Neuron (in vitro differentiated cells): ENCODE results near the gene RASAL2.

Experiments used
- H2AFZ ChIP-seq: one replicate; pipeline ENCODE4 v1.6.1; 2013; ENCODE audit warnings: low read depth, mild to moderate bottlenecking, inconsistent platforms, low read length, moderate library complexity
- H3K27me3 ChIP-seq: one replicate; pipeline ENCODE4 v1.6.1; 2013; ENCODE audit warnings: low read length; ENCODE audit not compliant: insufficient read depth
- H3K36me3 ChIP-seq: one replicate; pipeline ENCODE4 v1.6.1; 2013; ENCODE audit warnings: low read length; ENCODE audit not compliant: insufficient read depth
- H3K4me1 ChIP-seq: one replicate; pipeline ENCODE4 v1.6.1; 2013; ENCODE audit warnings: low read length; ENCODE audit not compliant: insufficient read depth
- H3K4me3 ChIP-seq: 2 replicates; pipeline ENCODE4 v1.5.1; 2013; ENCODE audit warnings: mild to moderate bottlenecking, low read length, moderate library complexity
- H3K9me3 ChIP-seq: one replicate; pipeline ENCODE4 v1.6.1; 2013; ENCODE audit warnings: low read length

Gene RASAL2

GRCh38 chr1:178518894-178519293, 425.0 kb downstream of the RASAL2 start:
- H3K36me3 ChIP-seq, result no peaks in the 10 kb centered on the region
- no peaks in the 10 kb centered on the region for H3K27me3 ChIP-seq
- H3K9me3 ChIP-seq, result no peaks in the 10 kb centered on the region

GRCh38 chr1:178520803-178521202, 426.9 kb downstream of the RASAL2 start:
- H3K4me3 ChIP-seq, result no peak overlapping the region
- no peak overlapping the region for H2AFZ ChIP-seq
- H3K4me1 ChIP-seq, result no peaks in the 10 kb centered on the region
- no peaks in the 10 kb centered on the region for H3K27me3 ChIP-seq
- H3K9me3 ChIP-seq, result no peaks in the 10 kb centered on the region
- no peaks in the 10 kb centered on the region for H3K36me3 ChIP-seq

More at GRCh38 chr1:178518894-178519293, 425.0 kb downstream of the RASAL2 start:
- H3K4me1 ChIP-seq, result no peaks in the 10 kb centered on the region
- H3K4me3 ChIP-seq, result no peak overlapping the region
- H2AFZ ChIP-seq, result no peak overlapping the region

- H3K27me3 ChIP-seq, result no peaks in the 10 kb centered on the region
- no peaks in the 10 kb centered on the region for H3K4me1 ChIP-seq
- no peaks in the 10 kb centered on the region for H3K36me3 ChIP-seq
- no peak overlapping the region for H3K4me3 ChIP-seq
- no peak overlapping the region for H2AFZ ChIP-seq
- H3K9me3 ChIP-seq, result no peaks in the 10 kb centered on the region
Observed at GRCh38 chr1:178521241-178521640, 427.3 kb downstream of the RASAL2 start.

DNA sequence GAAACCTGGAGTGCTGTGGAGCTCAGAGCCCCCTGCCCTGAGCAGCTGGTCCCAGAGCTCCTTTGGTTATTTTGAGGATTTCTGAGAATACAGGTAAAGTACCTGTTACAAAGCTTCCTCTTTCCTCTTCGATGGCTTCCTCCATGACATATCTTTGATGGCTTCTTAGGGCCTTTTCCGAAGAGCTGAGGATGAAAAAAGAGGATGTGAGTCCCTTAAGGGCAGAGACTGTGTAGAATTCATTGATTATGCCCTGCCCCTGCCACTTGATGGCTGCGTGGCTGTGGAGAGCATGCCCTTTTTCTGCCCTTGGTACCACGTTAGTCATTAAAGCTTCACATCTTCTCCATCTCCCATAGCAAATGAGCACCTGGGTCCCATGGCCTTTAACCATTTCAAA, 433.2 kb downstream of the RASAL2 start:
- Histone ChIP-seq H2AFZ (no peak overlapping the region), H3K27me3 (peaks cover 6% of the 10 kb centered on the region), H3K36me3 (no peaks in the 10 kb centered on the region), H3K4me1 (peaks cover 3% of the 10 kb centered on the region), H3K9me3 (peaks cover 2% of the 10 kb centered on the region), H3K4me3 (no peak overlapping the region)

DNA sequence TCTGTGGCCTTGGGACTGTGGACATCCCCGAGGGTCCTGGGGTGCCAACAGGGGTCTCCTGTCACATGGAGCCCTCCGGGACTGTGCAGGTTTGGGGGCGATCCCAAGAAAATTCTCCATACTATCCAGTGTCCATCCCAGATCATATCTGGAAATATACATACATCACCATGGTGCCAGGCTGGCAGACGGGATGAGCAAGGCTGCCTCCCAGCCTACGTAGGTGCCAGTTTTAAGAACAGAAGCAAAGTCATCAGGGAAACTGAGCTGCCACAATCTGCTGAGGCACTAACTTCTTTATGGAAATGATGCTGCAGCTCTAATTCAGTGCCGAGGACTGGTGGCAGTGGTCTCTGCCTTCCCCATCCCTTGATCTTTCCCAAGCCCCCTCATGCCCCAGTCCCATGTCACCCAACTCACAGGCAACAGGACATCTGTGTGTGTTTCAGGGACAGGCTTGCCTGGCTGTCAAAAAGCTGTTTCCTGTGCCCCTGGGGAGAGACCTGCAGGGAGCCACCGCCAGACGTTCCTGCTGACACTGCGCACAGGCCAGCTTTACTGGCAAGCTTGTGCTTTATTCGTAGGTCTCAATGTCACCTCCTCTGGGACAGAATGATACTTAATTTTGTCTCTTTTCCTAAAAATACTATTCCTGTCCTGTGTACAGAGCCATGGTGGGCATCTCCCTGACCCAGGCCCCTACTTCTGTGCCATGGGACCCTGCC, 434.5 kb downstream of the RASAL2 start:
- no peak overlapping the region for H2AFZ ChIP-seq

GRCh38 chr1:178528953-178529335, 435.0 kb downstream of the RASAL2 start:
- Histone ChIP-seq H3K36me3 (no peaks in the 10 kb centered on the region), H3K27me3 (peaks cover 6% of the 10 kb centered on the region), H3K9me3 (peaks cover 2% of the 10 kb centered on the region), H3K4me1 (peaks cover 3% of the 10 kb centered on the region), H3K4me3 (no peak overlapping the region), H2AFZ (no peak overlapping the region)

More for the DNA sequence above, 434.5 kb downstream of the RASAL2 start:
- Histone ChIP-seq H3K27me3 (peaks cover 6% of the 10 kb centered on the region), H3K4me3 (no peak overlapping the region), H3K9me3 (peaks cover 2% of the 10 kb centered on the region), H3K36me3 (no peaks in the 10 kb centered on the region), H3K4me1 (peaks cover 3% of the 10 kb centered on the region)

- H3K36me3 ChIP-seq, result no peaks in the 10 kb centered on the region
- H2AFZ ChIP-seq, result no peak overlapping the region
- H3K4me3 ChIP-seq, result no peak overlapping the region
- H3K4me1 ChIP-seq, result peaks cover 3% of the 10 kb centered on the region
- H3K27me3 ChIP-seq, result peaks cover 6% of the 10 kb centered on the region
- peaks cover 2% of the 10 kb centered on the region for H3K9me3 ChIP-seq
Observed at GRCh38 chr1:178529364-178530036, 435.6 kb downstream of the RASAL2 start.

GRCh38 chr1:178530037-178530402, 436.1 kb downstream of the RASAL2 start:
- Histone ChIP-seq H2AFZ (no peak overlapping the region), H3K9me3 (peaks cover 2% of the 10 kb centered on the region), H3K36me3 (no peaks in the 10 kb centered on the region), H3K4me1 (peaks cover 3% of the 10 kb centered on the region), H3K27me3 (peaks cover 6% of the 10 kb centered on the region), H3K4me3 (no peak overlapping the region)

DNA sequence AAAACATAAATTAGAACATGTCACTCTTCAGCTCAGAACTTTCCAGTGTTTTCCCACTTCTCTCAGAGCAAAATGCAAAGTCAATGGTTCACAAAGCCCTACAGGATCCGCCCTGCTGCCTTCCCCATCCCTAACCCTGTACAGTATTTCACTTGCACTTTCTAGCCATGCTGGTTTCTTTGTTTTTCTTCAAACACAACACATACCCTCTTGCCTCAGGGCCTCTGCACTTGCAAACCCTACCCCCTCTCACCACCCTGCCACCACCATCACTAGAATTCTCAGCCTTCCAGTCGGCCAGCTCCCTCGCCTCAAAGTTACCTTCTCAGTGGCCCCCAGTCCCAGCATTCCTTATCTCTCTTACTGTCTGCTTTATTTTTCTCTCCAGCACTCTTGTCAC, 436.6 kb downstream of the RASAL2 start:
- H2AFZ ChIP-seq, result no peak overlapping the region
- peaks cover 6% of the 10 kb centered on the region for H3K27me3 ChIP-seq
- no peaks in the 10 kb centered on the region for H3K36me3 ChIP-seq
- peaks cover 2% of the 10 kb centered on the region for H3K9me3 ChIP-seq
- H3K4me1 ChIP-seq, result peaks cover 3% of the 10 kb centered on the region
- no peak overlapping the region for H3K4me3 ChIP-seq

DNA sequence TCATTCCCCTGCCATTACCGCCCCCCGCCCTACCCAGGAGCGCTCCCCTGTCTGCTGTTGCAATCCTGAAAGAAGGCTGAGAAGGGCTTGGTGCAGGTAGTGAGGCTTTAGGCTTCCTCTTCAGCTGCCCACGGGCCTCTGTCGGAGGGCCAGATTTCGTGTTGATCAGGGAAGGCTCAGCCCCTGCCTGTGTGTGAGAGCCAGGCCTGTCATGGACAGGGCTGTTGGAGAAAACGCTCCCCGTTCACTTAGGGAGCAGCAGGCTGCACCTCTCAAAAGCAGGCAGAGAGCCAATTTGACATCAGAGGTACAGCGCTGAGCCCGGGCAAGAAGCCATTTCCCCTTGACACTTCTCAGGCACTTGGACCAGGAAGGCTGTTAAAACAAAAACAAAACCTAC, 438.0 kb downstream of the RASAL2 start:
- Histone ChIP-seq H3K9me3 (no peaks in the 10 kb centered on the region), H3K4me1 (peaks cover 4% of the 10 kb centered on the region), H3K36me3 (no peaks in the 10 kb centered on the region), H2AFZ (peak overlapping the region; percentile 50), H3K4me3 (no peak overlapping the region), H3K27me3 (peaks cover 6% of the 10 kb centered on the region)

DNA sequence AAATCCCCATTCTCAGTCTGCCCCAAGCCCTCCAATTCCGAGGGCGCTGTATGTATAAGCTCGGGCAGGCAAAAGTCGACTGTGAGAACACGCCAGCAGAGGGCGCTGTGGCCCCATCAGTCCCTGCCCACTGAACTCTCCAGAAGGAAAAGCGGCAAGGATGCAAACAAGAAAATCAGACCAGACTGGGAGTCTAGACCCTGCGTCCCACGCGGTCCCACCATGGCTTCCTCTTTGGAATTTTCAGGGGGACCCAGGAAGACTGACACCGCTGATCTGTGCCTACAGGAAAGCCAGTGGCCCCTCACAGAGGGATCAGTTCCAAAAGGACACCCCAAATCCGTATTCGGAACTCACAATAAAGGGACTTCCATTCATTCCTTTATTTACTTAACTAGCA, 438.5 kb downstream of the RASAL2 start:
- Histone ChIP-seq H3K27me3 (peaks cover 3% of the 10 kb centered on the region), H3K4me1 (peaks cover 7% of the 10 kb centered on the region), H3K36me3 (no peaks in the 10 kb centered on the region), H2AFZ (peak overlapping the region; percentile 50), H3K9me3 (no peaks in the 10 kb centered on the region), H3K4me3 (no peak overlapping the region)

DNA sequence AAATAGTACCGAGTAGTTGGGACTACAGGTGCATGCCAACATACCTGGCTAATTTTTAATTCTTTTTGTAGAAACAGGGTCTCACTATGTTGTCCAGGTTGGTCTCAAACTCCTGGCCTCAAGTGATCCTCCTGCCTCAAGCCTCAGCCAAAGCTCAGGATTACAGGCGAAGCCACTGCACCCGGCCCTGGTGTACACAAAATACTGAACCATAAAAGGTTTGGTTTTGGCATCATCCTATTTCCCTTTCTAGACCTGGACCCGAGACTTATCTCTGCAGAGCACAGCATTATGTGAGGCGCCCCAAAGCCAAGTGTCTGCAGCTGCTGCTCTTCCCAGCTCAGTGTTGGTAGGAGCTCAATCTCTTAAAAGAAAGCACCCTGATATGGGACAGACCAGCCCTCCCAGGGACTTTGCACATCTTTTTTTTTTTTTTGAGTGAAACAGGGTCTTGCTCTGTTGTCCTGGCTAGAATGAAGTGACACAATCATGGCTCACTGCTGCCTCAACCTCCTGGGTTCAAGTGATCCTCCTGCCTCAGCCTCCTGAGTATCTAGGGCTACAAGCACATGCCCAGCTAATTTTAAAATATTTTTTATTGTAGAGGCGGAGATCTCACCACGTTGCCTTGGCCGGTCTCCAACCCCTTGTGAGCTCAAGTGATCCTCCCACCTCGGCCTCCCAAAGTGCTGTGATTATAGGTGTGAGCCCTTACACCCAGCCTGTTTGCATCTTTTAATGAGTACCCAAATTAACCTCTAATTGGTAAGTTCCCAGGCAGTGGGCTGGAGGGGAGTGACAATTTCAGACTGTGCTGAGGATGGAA, 439.4 kb downstream of the RASAL2 start:
- Histone ChIP-seq H3K4me1 (peaks cover 7% of the 10 kb centered on the region), H3K27me3 (peaks cover 2% of the 10 kb centered on the region), H2AFZ (no peak overlapping the region), H3K9me3 (no peaks in the 10 kb centered on the region), H3K36me3 (no peaks in the 10 kb centered on the region), H3K4me3 (no peak overlapping the region)
